GM18498 (cell line): ENCODE results near the gene ARV1.
"Not testable (repeated sequence)": the region's sequence is repeated elsewhere in the genome, so short reads cannot be mapped to it uniquely, and the experiment has no call there.

Experiments
- ATAC-seq: cut with Tn5 transposase; IDR thresholded peaks from one replicate; pipeline ENCODE4 v1.9.1; 2021; ENCODE audit warnings: mild to moderate bottlenecking, moderate library complexity; ENCODE audit not compliant: unreplicated experiment

The ARV1 gene

DNA sequence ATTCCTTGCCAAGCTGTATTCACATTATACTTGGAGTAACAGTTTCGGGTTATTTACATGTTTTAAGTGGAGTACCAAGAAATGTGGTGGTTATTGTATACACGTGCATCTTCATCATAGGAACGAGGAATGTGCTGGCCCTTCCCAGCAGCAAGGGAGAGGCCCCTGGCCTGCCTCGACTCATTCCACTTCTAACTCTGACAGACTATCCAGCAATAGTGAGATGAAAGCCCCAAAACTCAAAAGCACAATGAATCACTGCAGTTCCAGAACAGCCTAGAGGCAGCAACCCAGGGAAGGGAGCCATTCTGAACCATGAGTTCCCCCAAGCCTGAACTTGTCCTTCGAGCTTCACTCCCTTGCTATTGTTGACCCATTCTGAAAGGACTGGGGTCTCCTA, 38.1 kb downstream of the ARV1 start:
- ATAC-seq = no peak

DNA sequence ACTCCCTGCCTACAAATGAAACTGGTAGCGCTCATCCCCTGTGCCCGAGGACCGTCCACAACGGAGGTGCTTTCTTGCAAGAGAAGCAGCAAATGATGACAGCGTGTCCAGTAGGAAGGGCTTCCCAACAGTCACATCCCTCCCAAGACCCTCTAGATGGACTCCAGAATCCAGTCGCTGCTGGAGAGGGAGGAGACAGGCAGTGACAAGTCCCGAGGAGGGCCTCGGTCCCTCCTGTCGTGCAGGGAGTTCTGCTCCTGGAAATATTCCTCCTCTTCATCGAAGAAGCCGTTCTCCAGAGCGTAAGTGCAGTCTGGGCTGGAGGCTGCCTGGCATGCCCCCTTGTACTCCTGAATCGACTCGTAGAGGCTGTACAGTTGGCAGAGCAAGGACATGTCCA, 40.8 kb downstream of the ARV1 start:
- no peak for ATAC-seq

DNA sequence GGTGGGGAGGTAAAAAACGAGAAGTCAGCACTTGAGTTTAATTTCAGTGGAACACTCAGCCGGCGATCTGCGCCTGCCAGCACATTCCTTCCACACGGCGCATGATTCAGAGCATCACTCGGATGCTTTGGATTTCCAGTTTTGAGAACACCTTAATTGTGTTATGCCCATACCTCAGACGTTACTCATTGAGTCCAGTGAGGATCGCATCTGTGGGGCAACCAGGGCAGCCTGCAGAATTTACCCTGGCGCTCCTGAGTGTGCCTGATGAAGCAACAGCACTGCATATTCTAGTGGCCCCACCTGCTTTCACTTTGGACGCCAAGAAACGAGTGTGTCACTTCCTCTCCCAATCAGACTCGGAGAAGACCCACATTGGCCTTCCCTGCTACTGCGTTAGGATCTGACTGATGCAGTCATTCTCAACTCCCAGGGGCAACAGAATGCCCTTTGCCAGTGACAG, 41.3 kb downstream of the ARV1 start:
- ATAC-seq = no peak

DNA sequence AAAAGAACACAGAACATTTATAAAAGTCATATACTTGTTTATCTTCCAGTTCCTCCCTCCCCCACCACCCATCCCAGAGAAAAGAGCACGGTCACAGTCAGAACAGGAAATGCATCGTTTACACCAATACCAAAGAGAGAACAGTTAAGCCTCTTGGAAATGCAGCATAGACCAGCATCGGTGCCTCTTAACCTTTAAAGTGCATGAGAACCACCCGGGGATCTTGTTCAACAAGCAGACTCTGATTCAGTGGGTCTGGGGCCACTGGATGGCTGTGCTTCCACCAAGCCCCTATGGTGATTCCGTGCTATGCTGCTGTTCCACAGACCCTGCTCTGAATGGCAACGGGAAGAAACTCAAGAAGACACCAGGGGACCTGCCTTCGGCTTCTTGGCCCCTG, 41.9 kb downstream of the ARV1 start:
- no peak for ATAC-seq

DNA sequence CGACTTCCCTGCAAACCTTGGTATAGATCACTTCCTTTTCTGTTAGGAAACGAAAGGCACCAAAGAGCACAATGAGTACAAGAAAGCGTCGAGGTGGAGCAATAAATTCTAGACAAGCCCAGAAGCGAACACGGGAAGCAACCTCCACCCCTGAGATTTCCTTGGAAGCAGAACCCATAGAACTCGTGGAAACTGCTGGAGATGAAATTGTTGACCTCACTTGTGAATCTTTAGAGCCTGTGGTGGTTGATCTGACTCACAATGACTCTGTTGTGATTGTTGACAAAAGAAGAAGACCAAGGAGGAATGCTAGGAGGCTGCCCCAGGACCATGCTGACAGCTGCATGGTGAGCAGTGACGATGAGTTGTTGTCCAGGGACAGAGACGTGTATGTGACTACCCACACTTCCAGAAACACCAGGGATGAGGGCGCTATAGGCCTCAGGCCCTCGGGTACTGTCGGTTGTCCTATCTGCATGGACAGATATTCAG, 42.7 kb downstream of the ARV1 start:
- ATAC-seq = no peak

DNA sequence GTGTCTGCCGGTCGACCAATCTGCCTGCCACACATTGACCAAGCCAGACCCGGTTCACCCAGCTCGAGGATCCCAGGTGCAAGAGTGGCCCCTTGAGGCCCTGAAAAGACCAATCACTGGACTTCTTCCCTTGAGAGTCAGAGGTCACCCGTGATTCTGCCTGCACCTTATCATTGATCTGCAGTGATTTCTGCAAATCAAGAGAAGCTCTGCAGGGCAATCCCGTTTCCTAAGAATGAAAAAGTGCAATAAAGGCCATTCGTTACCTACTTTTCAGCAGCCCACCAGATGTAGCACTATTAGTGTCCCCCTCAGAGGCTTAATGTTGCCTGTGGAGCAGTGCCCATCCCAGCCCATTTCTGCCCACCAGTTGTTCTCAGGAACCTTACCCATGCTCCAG, 43.6 kb downstream of the ARV1 start:
- not testable (repeated sequence) for ATAC-seq

DNA sequence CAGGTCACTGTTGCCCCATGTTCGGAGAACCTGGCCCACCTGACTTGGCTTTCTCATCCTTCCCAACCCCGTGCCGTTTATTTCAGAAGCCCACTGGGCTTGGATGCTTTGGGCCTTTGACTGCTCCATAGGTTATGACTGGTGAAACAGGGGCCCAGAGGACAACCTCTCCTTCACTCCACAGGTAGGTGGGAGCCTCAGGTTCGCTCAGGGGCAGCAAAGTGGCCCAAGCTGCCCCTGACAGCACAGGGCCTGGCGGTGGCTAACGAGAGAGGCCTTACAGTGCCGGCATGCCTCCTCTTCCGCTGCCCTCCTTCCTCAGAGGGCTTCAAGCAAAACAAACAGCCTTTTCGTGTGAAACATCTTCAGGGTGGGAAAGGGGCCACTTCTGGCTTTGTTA, 44.3 kb downstream of the ARV1 start:
- no peak for ATAC-seq

DNA sequence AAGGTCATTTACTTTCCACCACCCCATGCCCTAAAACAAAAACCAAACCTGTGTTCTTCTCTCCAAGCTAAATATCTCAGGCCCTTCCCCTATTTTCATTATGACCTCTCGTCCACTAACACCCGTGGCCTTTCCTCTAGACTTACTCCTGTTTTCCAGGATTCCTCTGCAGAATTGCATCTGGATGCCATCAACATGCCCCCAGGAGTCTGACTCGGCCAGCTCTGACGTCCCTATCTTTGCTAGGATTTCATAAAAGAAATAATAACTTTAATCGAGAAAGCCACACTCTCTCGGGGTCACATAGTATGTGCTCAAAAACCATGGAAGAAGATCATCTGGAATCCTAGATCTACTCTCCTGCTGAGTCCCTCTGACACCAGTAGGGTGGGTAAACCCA, 47.7 kb downstream of the ARV1 start:
- no peak for ATAC-seq

DNA sequence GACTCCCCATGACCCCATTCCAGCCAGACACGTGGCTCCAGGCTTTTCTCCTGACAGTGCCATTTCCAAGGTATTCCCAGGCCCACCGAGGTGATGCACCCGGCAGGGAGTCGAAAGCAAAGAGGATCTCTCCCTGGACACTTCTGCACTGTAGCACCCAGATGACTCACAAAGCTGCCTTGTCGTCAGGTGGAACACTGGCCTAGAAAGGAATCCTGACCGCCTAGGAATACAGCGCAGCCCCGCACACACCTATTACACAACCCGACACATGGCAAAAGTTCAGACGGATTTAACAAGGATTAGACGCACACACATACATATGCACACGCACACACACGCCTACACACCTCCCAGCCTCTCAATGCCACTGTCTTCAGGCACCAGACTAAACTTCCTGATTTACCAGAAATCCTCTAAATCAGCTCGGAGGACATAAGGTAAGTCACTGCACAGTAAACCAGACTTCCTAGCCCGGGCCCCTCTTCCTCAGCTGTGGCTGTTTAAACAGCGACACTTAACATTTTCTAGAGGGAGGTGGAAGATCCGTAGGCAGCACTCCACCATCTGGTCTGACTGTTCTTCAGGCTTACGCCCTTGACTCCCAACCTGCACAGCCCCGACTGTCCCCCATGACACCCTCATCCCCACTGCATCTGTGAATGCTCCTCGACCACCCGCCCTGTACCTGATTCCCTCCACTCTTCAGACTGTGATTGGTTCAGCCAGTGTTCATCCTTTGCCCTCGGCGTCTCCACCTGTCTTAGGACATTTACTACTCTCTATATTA, 48.4 kb downstream of the ARV1 start:
- no peak for ATAC-seq

DNA sequence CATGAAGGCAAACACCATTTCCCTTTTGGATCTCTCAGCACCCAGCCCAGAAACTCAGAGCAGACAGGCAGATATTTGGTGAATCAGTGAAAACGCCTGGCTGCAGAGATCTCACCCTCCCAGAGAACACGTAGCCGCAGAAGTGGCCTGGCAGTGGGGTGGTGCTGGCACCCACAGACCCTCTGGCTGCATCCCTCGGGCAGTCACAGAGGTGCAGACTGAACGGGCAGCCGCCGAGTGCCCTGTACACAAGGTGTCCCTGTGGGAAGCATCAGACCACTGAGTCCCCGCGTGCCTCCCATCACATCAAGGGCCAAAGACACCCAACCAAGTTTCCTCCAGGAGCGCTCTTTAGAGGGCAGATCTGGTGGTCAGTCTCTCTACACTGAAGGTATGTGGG, 49.1 kb downstream of the ARV1 start:
- ATAC-seq = no peak

DNA sequence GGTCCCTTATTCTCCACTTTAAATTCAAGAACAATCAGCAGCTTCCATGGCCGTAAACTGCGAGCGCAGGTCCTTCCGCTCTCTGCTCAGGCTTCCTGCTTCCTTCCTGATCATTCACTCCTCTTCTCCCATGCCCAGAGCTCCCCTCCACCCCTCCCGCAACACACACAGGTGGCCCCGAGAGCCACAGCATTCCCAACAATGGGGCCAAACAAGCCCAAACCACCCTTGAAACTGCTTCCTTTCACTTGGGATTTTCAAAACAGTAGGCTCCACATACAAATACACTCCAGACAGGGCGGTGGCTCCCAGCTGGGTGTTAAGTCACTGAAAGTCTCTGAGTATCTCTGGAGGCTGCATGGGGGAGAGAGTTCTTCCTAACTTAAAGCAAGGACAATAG, 49.8 kb downstream of the ARV1 start:
- no peak for ATAC-seq

DNA sequence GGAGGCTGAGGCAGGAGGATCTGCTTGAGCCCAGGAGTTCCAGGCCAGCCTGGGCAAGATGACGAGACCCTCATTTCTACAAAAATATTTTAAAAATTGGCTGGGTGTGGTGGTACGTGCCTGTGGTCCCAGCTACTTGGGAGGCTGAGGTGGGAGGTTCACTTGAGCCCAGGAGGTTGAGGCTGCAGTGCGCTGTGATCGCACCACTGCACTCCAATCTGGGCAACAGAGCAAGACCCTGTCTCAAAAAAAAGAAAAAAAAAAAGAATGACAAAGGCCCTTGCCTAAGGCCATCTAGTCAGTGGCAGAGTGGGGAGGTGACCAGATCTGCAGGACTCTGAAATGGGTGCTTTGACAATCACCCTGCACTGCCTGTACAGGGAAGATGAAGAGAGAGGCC, 50.4 kb downstream of the ARV1 start:
- not testable (repeated sequence) for ATAC-seq

DNA sequence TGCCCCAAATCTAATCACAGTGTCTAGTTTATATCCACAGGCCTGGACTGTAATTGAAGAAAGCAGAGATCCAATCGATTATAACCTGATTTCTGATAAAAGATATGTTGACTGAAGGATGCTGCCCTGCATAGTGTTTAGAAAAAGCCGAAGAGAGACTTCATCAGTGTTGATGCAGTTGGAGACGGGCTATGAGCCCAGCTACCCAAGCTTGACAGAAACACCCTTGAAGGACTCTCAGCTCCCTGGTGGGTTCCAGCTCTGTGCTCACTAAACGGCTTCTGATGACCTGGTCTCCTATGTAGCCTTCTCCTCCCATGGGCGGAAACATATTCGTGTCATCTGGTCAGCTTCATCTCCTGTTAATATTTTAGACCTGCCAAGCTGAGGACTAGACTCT, 50.9 kb downstream of the ARV1 start:
- no peak for ATAC-seq

DNA sequence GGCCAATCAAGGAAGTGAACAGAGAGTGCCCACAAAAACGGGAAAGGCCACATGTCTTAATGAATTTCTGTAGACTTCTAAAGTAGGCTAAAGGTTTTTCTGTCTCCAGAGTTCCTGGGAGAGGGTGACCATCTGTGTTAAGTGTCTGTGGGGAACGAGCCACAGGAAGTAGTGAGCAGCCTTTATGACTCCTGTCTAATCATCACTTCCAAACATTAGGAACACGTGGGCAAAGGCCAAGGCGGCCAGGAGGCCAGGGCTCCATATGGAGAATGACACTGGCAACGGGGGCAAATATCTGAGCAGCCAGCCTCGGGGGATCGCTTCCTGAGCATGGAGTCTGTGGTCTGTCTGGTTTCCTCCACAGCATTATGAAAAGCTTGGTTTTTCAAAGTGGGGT, 54.1 kb downstream of the ARV1 start:
- no peak for ATAC-seq

DNA sequence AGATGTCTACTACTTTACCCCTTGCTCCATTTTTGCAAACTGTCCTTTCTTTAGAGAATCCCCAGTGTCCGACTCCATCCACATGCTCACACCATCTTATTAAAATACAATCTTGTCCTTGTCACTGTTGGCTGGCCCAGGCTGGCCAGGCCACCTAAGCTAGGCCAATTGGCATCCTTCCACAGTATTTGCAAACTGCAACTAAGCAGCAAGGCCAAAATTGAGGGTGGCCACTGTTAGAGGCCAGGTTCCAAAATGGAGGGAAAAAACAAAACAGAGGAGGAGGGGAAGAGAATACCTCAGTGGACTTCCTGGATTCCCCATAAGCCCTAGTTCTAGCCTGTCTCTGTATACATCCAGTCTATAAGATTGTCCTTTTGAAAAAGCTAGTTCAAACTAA, 56.9 kb downstream of the ARV1 start:
- ATAC-seq = no peak

DNA sequence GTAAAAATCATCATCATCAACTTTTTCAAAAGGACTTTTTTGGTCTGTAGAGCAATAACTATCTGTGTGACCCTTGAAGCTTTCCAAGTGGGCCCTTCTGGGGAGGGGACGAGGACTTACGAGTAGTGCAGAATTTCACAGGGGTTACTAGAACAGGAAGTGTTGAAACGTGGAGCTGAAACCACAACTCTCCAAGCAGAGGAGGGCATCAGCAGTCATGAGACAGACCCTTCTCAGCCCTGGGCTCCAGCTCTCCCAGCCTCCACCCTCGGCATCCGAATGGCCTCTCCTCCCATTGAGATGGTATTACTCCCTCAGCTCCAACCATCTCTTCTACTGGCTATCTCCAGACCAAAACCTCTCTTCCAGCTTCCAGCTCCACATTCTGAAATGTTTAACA, 57.5 kb downstream of the ARV1 start:
- no peak for ATAC-seq

DNA sequence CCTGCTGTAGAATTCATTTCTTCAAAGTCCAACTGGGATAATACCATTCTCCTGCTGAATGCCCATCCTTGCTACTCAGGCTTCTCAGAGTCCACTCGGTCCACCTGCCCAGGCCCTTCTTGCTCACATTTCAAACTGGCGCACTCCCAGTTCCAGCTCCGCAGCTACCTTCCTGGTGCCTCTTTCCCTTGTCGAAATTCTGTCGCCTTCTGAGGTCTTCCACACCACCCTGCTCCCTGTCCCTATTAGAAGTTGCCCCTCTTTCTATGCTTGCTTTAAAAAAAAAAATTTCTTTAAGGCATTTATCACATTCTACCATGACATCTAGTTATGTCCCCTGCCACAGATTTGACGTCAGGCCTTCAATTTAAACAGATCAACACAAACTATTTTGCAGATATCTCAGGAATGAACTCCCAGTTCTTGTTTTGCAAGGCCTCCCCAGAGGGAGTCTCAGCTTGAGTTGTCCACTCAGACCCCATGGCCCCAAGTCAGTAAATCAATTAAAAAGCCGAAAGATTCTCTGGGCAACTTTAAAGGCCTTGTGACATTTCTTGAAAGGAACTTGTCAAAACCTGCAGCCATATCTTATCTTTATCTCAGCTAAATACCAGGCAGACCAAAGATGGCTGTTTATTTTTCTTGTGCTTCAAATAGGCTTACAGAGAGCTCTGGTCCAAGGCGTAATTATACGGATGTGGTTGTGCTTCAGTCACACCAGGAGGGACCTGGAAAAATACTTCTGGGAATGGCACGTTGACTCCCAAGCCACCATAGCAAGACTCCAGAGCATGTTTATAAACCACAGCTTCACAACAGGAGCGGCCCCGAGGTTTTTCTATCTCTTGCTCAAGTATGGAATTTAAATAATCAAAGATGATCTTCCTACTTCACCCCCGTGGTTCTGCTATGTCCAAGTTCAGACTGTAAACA, 59.0 kb downstream of the ARV1 start:
- no peak for ATAC-seq

DNA sequence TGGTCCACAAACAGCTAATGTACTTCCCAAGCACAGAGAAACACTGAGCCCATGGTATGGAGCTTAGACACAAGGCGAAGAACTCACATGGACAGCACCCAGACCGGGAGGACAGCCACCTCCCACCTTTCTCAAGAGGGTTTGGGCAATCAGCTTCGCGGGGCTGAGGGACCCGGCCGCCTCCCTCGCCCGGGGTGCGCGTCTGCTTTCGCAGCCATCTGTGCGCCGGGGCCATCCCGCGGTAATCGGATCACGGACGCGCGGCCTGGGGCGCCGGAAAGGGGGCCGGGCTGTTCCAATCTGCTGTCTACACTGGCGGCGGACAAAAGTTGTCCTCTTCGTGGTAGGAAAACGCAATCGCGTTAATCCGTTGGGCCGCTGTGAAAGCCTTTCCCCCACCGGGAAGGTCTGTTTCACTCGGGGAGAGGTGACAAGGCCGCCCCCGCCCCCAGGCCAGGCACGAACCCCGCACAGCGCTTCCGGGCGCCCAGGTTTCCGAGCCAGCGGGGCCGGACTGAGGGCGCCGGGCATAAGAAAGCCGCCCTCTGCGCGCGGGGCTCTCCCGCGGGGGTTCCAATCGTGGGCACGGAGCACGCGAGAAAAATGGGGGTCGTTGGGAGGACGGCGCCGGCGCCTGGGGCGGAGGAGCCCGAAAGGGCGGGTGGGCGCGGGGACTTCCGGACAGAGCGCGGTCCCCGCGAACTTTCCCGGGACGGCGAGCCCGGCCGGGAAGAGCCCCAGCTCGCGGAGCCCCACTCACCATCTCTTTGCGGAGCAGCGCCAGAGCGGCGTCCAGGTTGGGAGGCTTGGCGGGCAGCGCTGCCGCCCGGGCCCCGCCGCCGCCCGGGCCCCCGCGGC, 60.5 kb downstream of the ARV1 start:
- ATAC-seq = peak; percentile 47

DNA sequence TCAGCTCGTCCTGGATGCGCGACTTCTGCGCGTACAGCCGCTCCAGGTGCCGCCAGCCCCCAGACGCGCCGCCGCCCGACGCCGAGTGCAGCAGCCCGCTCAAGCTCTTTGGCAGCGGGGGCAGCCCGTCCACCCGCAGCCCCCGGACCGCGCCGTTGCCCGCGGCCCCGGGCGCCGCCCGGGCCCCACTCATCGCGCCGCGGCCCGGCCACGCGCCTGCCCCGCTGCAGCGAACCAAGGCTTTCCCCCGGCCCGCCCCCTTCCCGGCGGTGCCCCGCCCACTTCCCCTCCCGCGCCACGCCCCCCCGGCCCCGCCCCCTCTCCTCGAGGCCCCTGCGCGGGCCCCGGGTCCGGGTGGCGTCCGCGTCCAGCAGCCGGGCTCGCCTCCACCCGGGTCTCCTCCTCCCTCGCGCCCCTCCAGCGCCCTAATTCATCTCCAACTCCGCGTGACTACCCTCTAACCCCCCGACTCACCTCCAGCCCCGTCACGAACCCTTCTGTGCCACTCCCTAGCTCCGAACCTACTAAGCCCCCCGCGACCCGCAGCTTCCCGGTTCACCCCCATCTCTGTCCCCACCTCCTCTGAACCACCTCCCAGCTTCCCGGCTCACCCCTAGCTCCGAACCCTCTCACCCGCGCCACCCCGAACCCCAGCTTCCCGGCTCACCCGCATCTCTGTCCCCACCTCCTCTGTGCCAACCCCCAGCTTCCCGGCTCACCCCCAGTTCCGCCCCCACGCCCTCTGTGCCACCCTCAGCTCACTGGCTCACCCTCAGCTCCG, 61.3 kb downstream of the ARV1 start, which contains the start of gene FAM89A:
Gene FAM89A (minus strand): TSS at position 236 of the 781 bp plus-strand sequence. CDS start 43 bp downstream, at position 193.
- peak; percentile 77 for ATAC-seq
